PC-3 (cell line): ENCODE measurements around the gene LCE1F. TPM values are rescaled to one million over a fixed set of nuclear protein-coding genes. Genes with fewer than 3 reads are reported as not detected.

Experiments
- ATAC-seq: fragments of 200-7000 bp; cut with Tn5 transposase; 2 replicates; pipeline ENCODE4 v1.9.1; 2020; ENCODE audit warnings: mild to moderate bottlenecking, moderate library complexity
- BruUV-seq: library from RNA; stranded (reverse); fragments of 400-500 nt; replicated peaks from 2 replicates; lab custom pipeline; 2021; lab: Mats Ljungman, UMichigan
- CTCF ChIA-PET: fragments of 300-600 bp; sonication (Branson Sonifier 250); formaldehyde crosslinking; loops from one replicate; lab custom pipeline; 2022; ENCODE audit warnings: antibody characterized with exemption; lab: Charles Lee
- POLR2A ChIA-PET: fragments of 300-600 bp; sonication (Branson Sonifier 250); formaldehyde crosslinking; loops from one replicate; lab custom pipeline; 2022; ENCODE audit warnings: antibody characterized with exemption; ENCODE audit not compliant: unreplicated experiment; lab: Charles Lee
- DNase-seq: peaks from one replicate; pipeline ENCODE4 v3.0.0-alpha.2; 2015
- H2AFZ ChIP-seq: fragments of 300-600 bp; sonication (generic); 2 replicates; pipeline ENCODE4 v1.6.0; 2016; ENCODE audit warnings: antibody characterized with exemption, low read length
- H3F3A ChIP-seq: fragments of 300-600 bp; sonication (generic); one replicate; pipeline ENCODE4 v1.6.0; 2017; ENCODE audit warnings: antibody characterized with exemption, low read length, control low read depth, mild to moderate bottlenecking; ENCODE audit not compliant: unreplicated experiment
- H3K27ac ChIP-seq: fragments of 300-600 bp; sonication (generic); 2 replicates; pipeline ENCODE4 v1.5.1; 2016; ENCODE audit warnings: mild to moderate bottlenecking, low read length
- H3K27me3 ChIP-seq: fragments of 300-600 bp; sonication (generic); 2 replicates; pipeline ENCODE4 v1.6.1; 2016; ENCODE audit warnings: low read length, mixed read lengths
- H3K36me3 ChIP-seq: fragments of 300-600 bp; sonication (generic); 2 replicates; pipeline ENCODE4 v1.6.1; 2016; ENCODE audit warnings: low read depth, mixed run types, low read length, mixed read lengths
- H3K4me1 ChIP-seq: fragments of 300-600 bp; sonication (generic); 2 replicates; pipeline ENCODE4 v1.5.1; 2016; ENCODE audit warnings: low read length; ENCODE audit not compliant: insufficient read depth
- H3K4me2 ChIP-seq: fragments of 300-600 bp; sonication (generic); 2 replicates; pipeline ENCODE4 v1.6.0; 2016; ENCODE audit warnings: low read length
- H3K4me3 ChIP-seq: fragments of 300-600 bp; sonication (generic); 2 replicates; pipeline ENCODE4 v1.5.1; 2016; ENCODE audit warnings: mild to moderate bottlenecking, low read length, mixed read lengths
- H3K79me2 ChIP-seq: fragments of 300-600 bp; sonication (generic); 2 replicates; pipeline ENCODE4 v1.6.1; 2017; ENCODE audit warnings: low read length, mixed read lengths
- H3K9ac ChIP-seq: fragments of 300-600 bp; sonication (generic); 2 replicates; pipeline ENCODE4 v1.6.0; 2016; ENCODE audit warnings: mild to moderate bottlenecking, low read length
- H3K9me2 ChIP-seq: fragments of 300-600 bp; sonication (generic); replicated peaks from 2 replicates; pipeline ENCODE4 v1.6.1; 2016; ENCODE audit warnings: mixed run types, low read length, mixed read lengths
- H3K9me3 ChIP-seq: fragments of 300-600 bp; sonication (generic); 2 replicates; pipeline ENCODE4 v1.6.1; 2016; ENCODE audit warnings: low read length, mixed read lengths
- H4K20me1 ChIP-seq: fragments of 300-600 bp; sonication (generic); 2 replicates; pipeline ENCODE4 v1.6.1; 2016; ENCODE audit warnings: low read length, mixed read lengths
- EZH2 ChIP-seq: fragments of 300-600 bp; sonication (generic); IDR thresholded peaks from one replicate; pipeline ENCODE4 v1.6.1; 2017; ENCODE audit warnings: antibody characterized with exemption, mild to moderate bottlenecking, low read length; ENCODE audit not compliant: unreplicated experiment
- EZH2phosphoT487 ChIP-seq: fragments of 300-600 bp; sonication (generic); IDR thresholded peaks from 2 replicates; pipeline ENCODE4 v1.6.1; 2018; ENCODE audit warnings: mild to moderate bottlenecking, antibody characterized with exemption, low read length, borderline replicate concordance
- intact Hi-C: fragments of 100-400 bp; cut with micrococcal nuclease; formaldehyde crosslinking; loops from 2 replicates; pipeline ENCODE4 v1.9.0; 2023
- total RNA-seq: library from RNA; depleted of rRNA; stranded (reverse); fragments of >200 nt; gene quantifications from 2 replicates; pipeline ENCODE4 v1.2.3, GENCODE V29; 2014
- TF ChIP-seq, protein P1 (sequence below): fragments of 300-600 bp; sonication (generic); conservative IDR thresholded peaks from 2 replicates; pipeline ENCODE4 v1.5.1; 2017; ENCODE audit warnings: antibody characterized with exemption, low read depth, mild to moderate bottlenecking, low read length

Gene LCE1F
- total RNA-seq, 1 experiment from 2014 or later = not detected

DNA sequence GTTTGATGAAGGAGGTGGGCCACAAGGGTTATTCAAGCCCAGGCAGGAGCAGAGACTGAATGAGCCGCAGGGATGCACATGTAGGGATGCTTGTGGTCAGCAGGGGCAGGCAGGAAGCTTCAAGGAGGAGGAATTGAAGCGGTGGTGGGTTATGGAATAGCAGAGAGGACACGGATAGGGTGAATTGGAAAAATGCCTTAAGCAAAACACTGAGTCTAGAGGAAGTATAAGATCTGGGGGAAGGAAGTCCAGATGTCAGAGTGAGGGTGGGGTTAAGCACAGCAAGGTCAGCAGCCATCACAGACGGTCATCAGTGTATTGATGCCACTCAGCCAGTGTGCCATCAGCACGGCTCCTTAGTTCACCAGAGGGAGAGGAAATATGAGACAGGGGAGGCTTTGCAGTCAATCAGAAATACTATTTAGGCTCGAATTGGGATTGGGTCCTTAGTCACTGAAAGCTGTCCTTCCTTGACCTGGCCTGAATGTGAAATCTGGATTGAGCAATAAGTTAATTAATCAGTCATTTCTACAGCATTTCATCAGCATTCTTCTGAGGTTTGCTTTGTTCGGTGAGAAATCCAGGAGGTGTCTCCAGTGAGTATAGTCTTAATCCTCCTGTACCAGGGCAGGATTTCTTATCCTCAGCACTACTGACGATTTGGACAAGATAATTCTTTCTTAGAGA lies 6.0 kb upstream of the LCE1F start:
- ChIA-PET POLR2A (no interaction called here), CTCF (no interaction called here)
- H3K9ac ChIP-seq = no peak overlapping the region
- DNase-seq (no peak), ATAC-seq (no peak)
- intact Hi-C loops = no loop called here
- H3K79me2 ChIP-seq = no peaks in the 10 kb centered on the region
- H4K20me1 ChIP-seq = no peaks in the 10 kb centered on the region
- H3K9me3 ChIP-seq = no peaks in the 10 kb centered on the region
- H3K27me3 ChIP-seq = peaks cover 6% of the 10 kb centered on the region; the same call in 1 of the 2 replicates
- H3K36me3 ChIP-seq = no peaks in the 10 kb centered on the region
- H3K4me3 ChIP-seq = no peak overlapping the region
- H3K4me1 ChIP-seq = no peaks in the 10 kb centered on the region
- H3K27ac ChIP-seq = no peak overlapping the region
- BruUV-seq = no TSS peak
- H3F3A ChIP-seq = no peaks in the 10 kb centered on the region
- H3K9me2 ChIP-seq = no peaks in the 10 kb centered on the region
- H3K4me2 ChIP-seq = no peak overlapping the region
- TF ChIP-seq EZH2 (no peak), EZH2phosphoT487 (no peak)
- TF ChIP-seq, protein P1, sequence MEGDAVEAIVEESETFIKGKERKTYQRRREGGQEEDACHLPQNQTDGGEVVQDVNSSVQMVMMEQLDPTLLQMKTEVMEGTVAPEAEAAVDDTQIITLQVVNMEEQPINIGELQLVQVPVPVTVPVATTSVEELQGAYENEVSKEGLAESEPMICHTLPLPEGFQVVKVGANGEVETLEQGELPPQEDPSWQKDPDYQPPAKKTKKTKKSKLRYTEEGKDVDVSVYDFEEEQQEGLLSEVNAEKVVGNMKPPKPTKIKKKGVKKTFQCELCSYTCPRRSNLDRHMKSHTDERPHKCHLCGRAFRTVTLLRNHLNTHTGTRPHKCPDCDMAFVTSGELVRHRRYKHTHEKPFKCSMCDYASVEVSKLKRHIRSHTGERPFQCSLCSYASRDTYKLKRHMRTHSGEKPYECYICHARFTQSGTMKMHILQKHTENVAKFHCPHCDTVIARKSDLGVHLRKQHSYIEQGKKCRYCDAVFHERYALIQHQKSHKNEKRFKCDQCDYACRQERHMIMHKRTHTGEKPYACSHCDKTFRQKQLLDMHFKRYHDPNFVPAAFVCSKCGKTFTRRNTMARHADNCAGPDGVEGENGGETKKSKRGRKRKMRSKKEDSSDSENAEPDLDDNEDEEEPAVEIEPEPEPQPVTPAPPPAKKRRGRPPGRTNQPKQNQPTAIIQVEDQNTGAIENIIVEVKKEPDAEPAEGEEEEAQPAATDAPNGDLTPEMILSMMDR = no peak
- no peak overlapping the region for H2AFZ ChIP-seq

DNA sequence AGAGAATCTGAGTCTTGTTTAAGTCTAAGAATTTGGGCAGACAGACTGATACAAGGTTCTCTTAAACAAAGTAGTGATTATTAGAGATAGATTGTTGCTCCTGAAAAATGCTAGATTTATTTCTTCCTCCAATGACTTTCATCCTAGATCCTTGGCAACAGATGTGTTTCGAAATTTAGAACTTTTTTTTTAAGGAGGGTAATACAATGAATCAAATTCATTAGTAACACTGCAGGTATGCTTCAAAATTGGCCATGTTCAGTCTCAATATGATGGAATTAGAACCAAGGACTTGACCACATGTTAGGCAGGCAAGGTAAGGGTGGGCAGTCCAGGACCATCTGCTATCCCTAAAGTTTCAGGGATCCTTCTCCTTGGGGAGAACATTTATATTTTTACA lies 4.5 kb upstream of the LCE1F start:
- H3K9me3 ChIP-seq = no peaks in the 10 kb centered on the region
- no peaks in the 10 kb centered on the region for H3K4me1 ChIP-seq
- no peaks in the 10 kb centered on the region for H3K79me2 ChIP-seq
- no peaks in the 10 kb centered on the region for H3K9me2 ChIP-seq
- H3F3A ChIP-seq = no peaks in the 10 kb centered on the region
- H4K20me1 ChIP-seq = no peaks in the 10 kb centered on the region
- no peak overlapping the region for H3K9ac ChIP-seq
- no peak overlapping the region for H3K4me3 ChIP-seq
- ChIA-PET CTCF (no interaction called here), POLR2A (no interaction called here)
- H2AFZ ChIP-seq = no peak overlapping the region
- no peak overlapping the region for H3K27ac ChIP-seq
- H3K36me3 ChIP-seq = no peaks in the 10 kb centered on the region
- no peak for ATAC-seq
- peaks cover 6% of the 10 kb centered on the region; the same call in 1 of the 2 replicates for H3K27me3 ChIP-seq
- TF ChIP-seq EZH2phosphoT487 (no peak), EZH2 (no peak)
- TF ChIP-seq, protein P1 = no peak
- no peak for DNase-seq
- intact Hi-C loops = no loop called here
- no TSS peak for BruUV-seq
- no peak overlapping the region for H3K4me2 ChIP-seq

DNA sequence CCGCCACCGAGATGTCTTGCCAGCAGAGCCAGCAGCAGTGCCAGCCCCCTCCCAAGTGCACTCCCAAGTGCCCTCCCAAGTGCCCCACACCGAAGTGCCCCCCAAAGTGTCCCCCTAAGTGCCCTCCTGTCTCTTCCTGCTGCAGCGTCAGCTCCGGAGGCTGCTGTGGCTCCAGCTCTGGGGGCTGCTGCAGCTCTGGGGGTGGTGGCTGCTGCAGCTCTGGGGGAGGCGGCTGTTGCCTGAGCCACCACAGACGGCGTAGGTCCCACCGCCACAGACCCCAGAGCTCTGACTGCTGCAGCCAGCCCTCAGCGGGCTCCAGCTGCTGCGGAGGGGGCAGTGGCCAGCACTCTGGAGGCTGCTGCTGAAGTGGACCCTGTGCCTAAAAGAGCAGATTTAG lies 1.4 kb downstream of the LCE1F start:
- ChIA-PET CTCF (no interaction called here), POLR2A (no interaction called here)
- Histone ChIP-seq H3K4me3 (no peak overlapping the region), H3F3A (no peaks in the 10 kb centered on the region), H3K27ac (no peak overlapping the region), H3K27me3 (peaks cover 27% of the 10 kb centered on the region), H3K9me3 (no peaks in the 10 kb centered on the region), H2AFZ (no peak overlapping the region), H3K4me2 (no peak overlapping the region), H3K9ac (no peak overlapping the region), H3K79me2 (no peaks in the 10 kb centered on the region), H4K20me1 (no peaks in the 10 kb centered on the region), H3K4me1 (no peaks in the 10 kb centered on the region), H3K36me3 (no peaks in the 10 kb centered on the region), H3K9me2 (no peaks in the 10 kb centered on the region)
- BruUV-seq = no TSS peak
- DNase-seq = no peak
- intact Hi-C loops = no loop called here
- TF ChIP-seq EZH2phosphoT487 (no peak), EZH2 (no peak)
- TF ChIP-seq, protein P1 = no peak
- ATAC-seq = no peak
